GM12891 (cell line): Measurements from ENCODE around the gene CRIM1.

Experiments
- PAX5 ChIP-seq: IDR thresholded peaks from 2 replicates; pipeline ENCODE4 v1.6.1; 2011; ENCODE audit warnings: low read length, moderate library complexity, mild to moderate bottlenecking; ENCODE audit not compliant: insufficient read depth, severe bottlenecking
- POLR2A ChIP-seq: IDR thresholded peaks from 2 replicates; pipeline ENCODE4 v1.6.1; 2011; ENCODE audit warnings: low read depth, low read length, control low read depth
- POU2F2 ChIP-seq: IDR thresholded peaks from 2 replicates; pipeline ENCODE4 v1.6.1; 2011; ENCODE audit warnings: low read depth, mild to moderate bottlenecking, control low read depth, low read length, moderate library complexity
- TAF1 ChIP-seq: IDR thresholded peaks from 2 replicates; pipeline ENCODE4 v1.6.1; 2011; ENCODE audit warnings: low read depth, low read length, control low read depth

DNA sequence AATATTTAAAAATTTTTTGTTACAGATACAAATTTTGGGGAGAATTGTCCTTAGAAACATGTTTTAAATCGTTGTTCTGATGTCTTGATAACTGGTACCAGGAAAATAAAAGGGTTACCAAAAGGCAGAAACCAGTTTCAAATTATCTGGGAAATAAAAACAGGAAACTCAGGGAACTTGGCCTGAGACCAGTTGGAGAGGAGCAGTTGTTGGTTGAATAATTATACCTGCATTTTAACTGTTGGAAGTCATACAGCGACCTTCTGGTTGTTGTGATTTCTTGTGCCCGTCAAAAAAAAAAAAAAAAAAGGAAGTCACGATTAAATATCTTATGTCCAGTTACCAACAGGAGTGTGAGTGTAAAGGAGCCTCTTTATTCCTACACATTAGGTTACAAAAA lies 51.8 kb downstream of the CRIM1 start:
- TF ChIP-seq POLR2A (no peak), POU2F2 (no peak), TAF1 (no peak), PAX5 (no peak)
